ENCODE measurements around the gene TTC23L. TPM values are rescaled to one million over a fixed set of nuclear protein-coding genes. Genes with fewer than 3 reads are reported as not detected.

Gene TTC23L
- total RNA-seq, 1 donor from 2014 or later, result 1.8 TPM

DNA sequence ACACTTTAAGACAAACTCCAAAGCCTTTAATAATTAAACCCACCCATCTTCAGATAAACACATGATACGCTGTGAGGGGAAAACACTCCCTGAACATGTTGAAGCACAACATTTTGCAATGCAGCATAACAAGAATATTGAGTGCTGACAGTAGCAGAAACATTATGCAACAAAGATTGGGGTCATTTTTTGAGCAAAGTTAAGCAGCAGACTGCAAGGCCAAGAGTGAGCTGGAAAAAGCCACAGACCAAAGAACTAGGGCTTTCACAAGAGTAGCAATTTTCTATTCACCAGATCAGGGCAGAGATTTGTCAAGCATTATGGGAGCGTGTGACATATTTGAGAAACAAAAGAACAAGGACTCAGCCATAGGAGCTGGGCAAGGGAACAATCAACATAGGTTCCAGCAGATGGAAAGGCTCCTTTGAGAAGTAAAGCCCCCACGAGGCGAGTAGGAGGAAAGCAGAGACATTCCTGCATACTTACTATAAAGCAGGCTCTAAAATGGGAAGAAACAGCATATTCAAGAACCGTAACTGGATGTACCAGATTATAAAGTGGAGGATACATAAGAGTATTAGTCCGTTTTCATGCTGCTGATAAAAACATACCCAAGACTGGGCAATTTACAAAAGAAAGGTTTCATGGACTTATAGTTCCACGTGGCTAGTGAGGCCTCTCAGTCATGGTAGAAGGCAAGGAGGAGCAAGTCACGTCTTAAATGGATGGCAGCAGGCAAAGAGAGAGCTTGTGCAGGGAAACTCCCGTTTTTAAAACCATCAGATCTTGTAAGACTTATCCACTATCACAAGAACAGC is 4.8 kb upstream of the TTC23L start:
- H3K4me1 Mint-ChIP-seq (ENCODE audit: unreplicated experiment), result peaks cover 7% of the 10 kb centered on the region
- TF ChIP-seq, protein P1, sequence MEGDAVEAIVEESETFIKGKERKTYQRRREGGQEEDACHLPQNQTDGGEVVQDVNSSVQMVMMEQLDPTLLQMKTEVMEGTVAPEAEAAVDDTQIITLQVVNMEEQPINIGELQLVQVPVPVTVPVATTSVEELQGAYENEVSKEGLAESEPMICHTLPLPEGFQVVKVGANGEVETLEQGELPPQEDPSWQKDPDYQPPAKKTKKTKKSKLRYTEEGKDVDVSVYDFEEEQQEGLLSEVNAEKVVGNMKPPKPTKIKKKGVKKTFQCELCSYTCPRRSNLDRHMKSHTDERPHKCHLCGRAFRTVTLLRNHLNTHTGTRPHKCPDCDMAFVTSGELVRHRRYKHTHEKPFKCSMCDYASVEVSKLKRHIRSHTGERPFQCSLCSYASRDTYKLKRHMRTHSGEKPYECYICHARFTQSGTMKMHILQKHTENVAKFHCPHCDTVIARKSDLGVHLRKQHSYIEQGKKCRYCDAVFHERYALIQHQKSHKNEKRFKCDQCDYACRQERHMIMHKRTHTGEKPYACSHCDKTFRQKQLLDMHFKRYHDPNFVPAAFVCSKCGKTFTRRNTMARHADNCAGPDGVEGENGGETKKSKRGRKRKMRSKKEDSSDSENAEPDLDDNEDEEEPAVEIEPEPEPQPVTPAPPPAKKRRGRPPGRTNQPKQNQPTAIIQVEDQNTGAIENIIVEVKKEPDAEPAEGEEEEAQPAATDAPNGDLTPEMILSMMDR (conservative IDR thresholded peaks at IDR 0.05), result no peak
- DNase-seq (ENCODE audit: extremely low spot score, unreplicated experiment), result no peak
- H3K27ac Mint-ChIP-seq, result peak overlapping the region; percentile 70
- H3K36me3 Mint-ChIP-seq, result peaks cover 7% of the 10 kb centered on the region
- H3K27me3 Mint-ChIP-seq, result no peaks in the 10 kb centered on the region
- H3K4me3 Mint-ChIP-seq, result peak overlapping the region; percentile 51
- H3K9me3 Mint-ChIP-seq, result peaks cover 7% of the 10 kb centered on the region

DNA sequence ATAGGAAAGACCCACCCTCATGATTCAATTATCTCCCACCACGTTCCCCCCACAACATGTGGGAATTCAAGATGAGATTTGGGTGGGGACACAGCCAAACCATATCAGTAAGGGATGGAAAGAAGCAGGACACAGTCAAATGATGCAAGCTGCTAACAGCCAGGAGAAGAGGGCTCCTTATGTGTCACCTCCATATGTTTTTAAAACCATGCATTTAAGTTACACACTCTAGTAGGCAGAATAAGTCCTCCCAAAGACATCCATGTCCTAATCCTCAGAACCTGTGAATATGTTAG is 4.2 kb upstream of the TTC23L start:
- no peaks in the 10 kb centered on the region for H3K27me3 Mint-ChIP-seq
- TF ChIP-seq, protein P1 (conservative IDR thresholded peaks at IDR 0.05), result no peak
- no peak for DNase-seq (ENCODE audit: extremely low spot score, unreplicated experiment)
- H3K9me3 Mint-ChIP-seq, result peaks cover 7% of the 10 kb centered on the region
- H3K4me3 Mint-ChIP-seq, result no peak overlapping the region
- peaks cover 7% of the 10 kb centered on the region for H3K36me3 Mint-ChIP-seq
- H3K27ac Mint-ChIP-seq, result peak overlapping the region; percentile 70
- H3K4me1 Mint-ChIP-seq (ENCODE audit: unreplicated experiment), result peaks cover 11% of the 10 kb centered on the region

DNA sequence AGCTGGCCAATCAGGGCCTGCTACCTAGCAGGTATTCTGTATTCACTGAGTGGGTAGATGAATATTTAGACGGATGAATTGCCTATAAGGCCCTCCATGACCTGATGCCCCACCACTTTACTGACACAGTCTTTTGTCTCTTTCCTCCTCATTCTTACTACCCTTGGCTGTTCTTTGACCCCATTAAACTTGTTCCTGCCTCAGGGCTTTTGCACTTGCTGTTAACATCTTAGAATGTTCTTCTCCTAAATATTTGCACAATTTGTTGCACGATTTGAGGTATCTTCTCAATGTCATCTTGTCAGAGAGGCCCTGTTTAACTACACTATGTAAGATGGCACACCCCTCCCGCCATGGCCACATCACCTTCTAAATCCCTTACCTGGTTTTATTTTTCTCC is 3.3 kb upstream of the TTC23L start:
- Mint-ChIP-seq H3K27me3 (no peaks in the 10 kb centered on the region), H3K4me3 (no peak overlapping the region)

DNA sequence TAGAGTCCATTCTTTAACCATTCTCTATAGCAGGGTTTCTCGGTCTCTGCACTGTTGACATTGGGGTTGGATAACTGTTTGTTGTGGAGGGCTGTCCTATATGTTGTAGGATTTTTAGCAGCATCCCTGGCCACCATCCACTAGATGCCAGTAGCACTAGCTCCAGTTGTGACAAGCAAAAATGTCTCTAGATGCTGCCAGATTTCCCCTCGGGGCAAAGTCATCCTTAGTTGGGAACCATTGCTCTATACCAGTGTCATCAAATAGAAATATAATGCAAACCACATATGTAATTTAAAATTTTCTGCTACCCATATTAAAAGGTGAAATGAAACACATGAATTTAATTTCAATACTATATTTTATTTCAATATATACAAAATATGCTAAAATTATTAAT is 2.9 kb downstream of the TTC23L start:
- Mint-ChIP-seq H3K9me3 (no peaks in the 10 kb centered on the region), H3K27me3 (no peaks in the 10 kb centered on the region), H3K27ac (no peak overlapping the region), H3K4me3 (peak overlapping the region; percentile 34), H3K4me1 (ENCODE audit: unreplicated experiment) (peaks cover 7% of the 10 kb centered on the region), H3K36me3 (no peaks in the 10 kb centered on the region)
- no peak for DNase-seq (ENCODE audit: extremely low spot score, unreplicated experiment)
- TF ChIP-seq, protein P1 (conservative IDR thresholded peaks at IDR 0.05), result no peak

More for the DNA sequence above, 3.3 kb upstream of the TTC23L start:
- peaks cover 7% of the 10 kb centered on the region for H3K36me3 Mint-ChIP-seq
- H3K9me3 Mint-ChIP-seq, result peaks cover 7% of the 10 kb centered on the region
- peaks cover 11% of the 10 kb centered on the region for H3K4me1 Mint-ChIP-seq (ENCODE audit: unreplicated experiment)
- no peak for DNase-seq (ENCODE audit: extremely low spot score, unreplicated experiment)
- H3K27ac Mint-ChIP-seq, result no peak overlapping the region
- TF ChIP-seq, protein P1 (conservative IDR thresholded peaks at IDR 0.05), result no peak

DNA sequence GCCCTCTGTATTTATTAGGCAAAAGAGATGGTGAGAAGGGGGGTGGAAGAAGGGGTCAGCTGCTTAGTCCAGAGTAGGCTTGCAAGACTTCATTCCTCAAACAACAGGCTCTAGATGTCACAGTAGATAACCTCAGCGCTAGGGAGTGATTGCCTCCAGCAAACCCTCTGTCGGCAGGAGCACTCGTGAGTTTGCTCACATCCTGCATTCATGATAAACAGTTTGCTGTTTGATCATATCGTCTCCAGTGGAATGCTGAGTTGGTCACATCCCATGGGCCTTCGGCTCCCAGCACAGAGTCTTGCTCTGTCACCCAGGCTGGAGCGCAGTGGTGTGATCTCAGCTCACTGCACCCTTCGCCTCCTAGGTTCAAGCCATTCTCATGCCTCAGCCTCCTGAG is 3.6 kb downstream of the TTC23L start:
- Mint-ChIP-seq H3K9me3 (no peaks in the 10 kb centered on the region), H3K4me3 (no peak overlapping the region)
- DNase-seq (ENCODE audit: extremely low spot score, unreplicated experiment), result no peak

More for the DNA sequence above, 3.6 kb downstream of the TTC23L start:
- H3K36me3 Mint-ChIP-seq, result no peaks in the 10 kb centered on the region
- H3K4me1 Mint-ChIP-seq (ENCODE audit: unreplicated experiment), result peaks cover 5% of the 10 kb centered on the region
- H3K27ac Mint-ChIP-seq, result no peak overlapping the region
- TF ChIP-seq, protein P1 (conservative IDR thresholded peaks at IDR 0.05), result no peak
- no peaks in the 10 kb centered on the region for H3K27me3 Mint-ChIP-seq

Data from type B pancreatic cell (in vitro differentiated cells).